Adrenal gland (tissue), 5 donors: ENCODE measurements around the gene THBS3.

ENCODE experiments used
- POLR2A ChIP-seq, 2 donors: fragments of 450-650 bp; IDR thresholded peaks; one replicate each; pipeline ENCODE4 v1.6.1; 2017; ENCODE audit warnings: antibody characterized with exemption in 2 of 2, mild to moderate bottlenecking in 2 of 2, moderate library complexity in 1 of 2
- TF ChIP-seq, protein P1 (sequence below), 6 experiments: fragments of 450-650 bp in 4 of 6; fragments of 200-600 bp in 2 of 6; sonication (generic) in 1 of 6; IDR thresholded peaks; 1 replicate in 5 of 6; 2 replicates in 1 of 6; pipeline versions ENCODE4 v1.5.1 to v1.8.0; 2016 to 2021; ENCODE audit warnings: antibody characterized with exemption in 6 of 6, mild to moderate bottlenecking in 2 of 6, moderate library complexity in 1 of 6
- donor health status: DM: no; HTN: no; CAD: no.

DNA sequence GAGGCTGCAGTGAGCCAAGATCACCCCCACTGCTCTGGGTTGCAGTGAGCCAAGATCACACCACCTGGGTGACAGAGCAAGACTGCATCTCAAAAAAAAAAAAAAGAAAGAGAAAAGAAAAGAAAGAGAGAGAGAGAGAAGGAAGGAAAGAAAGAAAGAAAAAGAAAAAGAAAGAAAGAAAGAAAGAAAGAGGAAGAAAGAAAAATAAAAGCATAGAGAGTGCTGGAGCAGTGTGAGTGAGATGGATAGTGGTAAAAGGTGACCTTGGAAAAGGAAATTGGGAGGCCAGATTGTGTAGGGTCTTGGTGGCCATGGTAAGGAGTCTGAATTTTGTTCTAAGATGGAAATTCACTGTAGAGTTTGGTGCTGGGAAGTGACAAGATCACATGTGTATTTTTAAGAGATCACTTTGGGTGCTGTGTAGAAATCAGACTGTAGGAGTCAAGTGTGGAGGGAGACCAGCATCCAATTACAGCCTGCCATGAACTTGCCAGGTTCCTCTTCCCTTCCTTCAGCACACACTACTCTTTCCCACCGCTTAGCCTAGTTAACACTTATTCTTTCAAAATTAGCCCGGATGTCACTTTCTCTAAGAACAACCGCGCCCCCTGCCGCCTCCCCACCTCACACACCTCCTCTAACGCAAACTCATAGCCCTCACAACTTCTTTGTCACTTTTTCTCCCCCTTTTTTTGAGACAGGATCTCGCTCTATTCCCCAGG lies 18.7 kb upstream of the THBS3 start:
- TF ChIP-seq, protein P1, sequence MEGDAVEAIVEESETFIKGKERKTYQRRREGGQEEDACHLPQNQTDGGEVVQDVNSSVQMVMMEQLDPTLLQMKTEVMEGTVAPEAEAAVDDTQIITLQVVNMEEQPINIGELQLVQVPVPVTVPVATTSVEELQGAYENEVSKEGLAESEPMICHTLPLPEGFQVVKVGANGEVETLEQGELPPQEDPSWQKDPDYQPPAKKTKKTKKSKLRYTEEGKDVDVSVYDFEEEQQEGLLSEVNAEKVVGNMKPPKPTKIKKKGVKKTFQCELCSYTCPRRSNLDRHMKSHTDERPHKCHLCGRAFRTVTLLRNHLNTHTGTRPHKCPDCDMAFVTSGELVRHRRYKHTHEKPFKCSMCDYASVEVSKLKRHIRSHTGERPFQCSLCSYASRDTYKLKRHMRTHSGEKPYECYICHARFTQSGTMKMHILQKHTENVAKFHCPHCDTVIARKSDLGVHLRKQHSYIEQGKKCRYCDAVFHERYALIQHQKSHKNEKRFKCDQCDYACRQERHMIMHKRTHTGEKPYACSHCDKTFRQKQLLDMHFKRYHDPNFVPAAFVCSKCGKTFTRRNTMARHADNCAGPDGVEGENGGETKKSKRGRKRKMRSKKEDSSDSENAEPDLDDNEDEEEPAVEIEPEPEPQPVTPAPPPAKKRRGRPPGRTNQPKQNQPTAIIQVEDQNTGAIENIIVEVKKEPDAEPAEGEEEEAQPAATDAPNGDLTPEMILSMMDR (IDR thresholded peaks at IDR 0.05): peak in 5 of 6 experiments; percentile 18 to 66 (median 51)
- TF ChIP-seq POLR2A (IDR thresholded peaks at IDR 0.05): no peak
